Spleen (tissue), 11 donors: ENCODE measurements around the gene VPS29. TPM values are rescaled to one million over a fixed set of nuclear protein-coding genes. Genes with fewer than 3 reads are reported as not detected.

ENCODE experiments used
- DNase-seq: peaks from one replicate; pipeline ENCODE4 v3.0.0-alpha.2; 2020
- H3K27ac ChIP-seq, 8 donors: fragments of 200-600 bp; sonication (generic) in 7 of 8; 1 replicate in 4 of 8; 2 replicates in 4 of 8; pipeline versions ENCODE4 v1.5.0 to v1.8.0; 2016 to 2021; ENCODE audit warnings: inconsistent platforms in 4 of 8, mild to moderate bottlenecking in 4 of 8, moderate library complexity in 1 of 8
- H3K27me3 ChIP-seq, 7 donors: fragments of 200-600 bp; sonication (generic) in 6 of 7; replicated peaks in 1 of 7; 1 replicate in 4 of 7; 2 replicates in 3 of 7; pipeline versions ENCODE4 v1.5.0 to v1.8.0; 2016 to 2021; ENCODE audit warnings: inconsistent platforms in 3 of 7, mild to moderate bottlenecking in 1 of 7
- H3K36me3 ChIP-seq, 6 donors: fragments of 200-600 bp; sonication (generic) in 5 of 6; 1 replicate in 4 of 6; 2 replicates in 2 of 6; pipeline versions ENCODE4 v1.5.0 to v1.8.0; 2016 to 2021; ENCODE audit warnings: inconsistent platforms in 2 of 6
- H3K4me1 ChIP-seq, 6 donors: fragments of 200-600 bp; sonication (generic) in 5 of 6; 1 replicate in 3 of 6; 2 replicates in 3 of 6; pipeline versions ENCODE4 v1.5.0 to v1.8.0; 2016 to 2021; ENCODE audit warnings: inconsistent platforms in 3 of 6
- H3K4me3 ChIP-seq, 8 donors: fragments of 200-600 bp; sonication (generic) in 7 of 8; 1 replicate in 4 of 8; 2 replicates in 4 of 8; pipeline versions ENCODE4 v1.5.0 to v1.8.0; 2016 to 2021; ENCODE audit warnings: inconsistent platforms in 4 of 8, mild to moderate bottlenecking in 4 of 8, moderate library complexity in 2 of 8
- H3K9me3 ChIP-seq, 8 donors: fragments of 200-600 bp; sonication (generic) in 7 of 8; 1 replicate in 4 of 8; 2 replicates in 4 of 8; pipeline versions ENCODE4 v1.5.0 to v1.8.0; 2016 to 2021; ENCODE audit warnings: inconsistent platforms in 4 of 8
- POLR2A ChIP-seq, 3 donors: fragments of 450-650 bp; IDR thresholded peaks; one replicate each; pipeline ENCODE4 v1.5.1; 2017; ENCODE audit warnings: antibody characterized with exemption in 3 of 3, mild to moderate bottlenecking in 1 of 3
- POLR2AphosphoS5 ChIP-seq, 3 donors: sonication (generic); formaldehyde crosslinking; IDR thresholded peaks; one replicate each; pipeline ENCODE4 v1.5.1; 2017; ENCODE audit warnings: antibody characterized with exemption in 3 of 3
- WGBS, 5 donors: extraction: QIAGEN DNeasy Blood & Tissue Kit in 3 of 5; methylation state at CpG; one replicate each; pipeline versions ENCODE4 v1.1.5 to v1.1.7; 2013 to 2018; 5-methylcytosine and 5-hydroxymethylcytosine counted together
- intact Hi-C: fragments of 100-400 bp; cut with DNase I; formaldehyde crosslinking; loops from one replicate; pipeline ENCODE4 v1.15.0; 2023; ENCODE audit warnings: low total_unique reads
- polyA plus RNA-seq, 3 donors: library from polyadenylated mRNA; stranded (reverse); fragments of 200-250 nt; gene quantifications; one replicate each; pipeline ENCODE4 v1.2.1, GENCODE V29; 2013
- total RNA-seq, 7 donors: library from RNA; depleted of rRNA in 3 of 7; stranded (reverse); fragments of >200 nt in 3 of 7; fragmentation: NEBNext Ultra II Directional in 4 of 7; extraction: Animal tissue kit (Norgen Biotek cat#: 25700) in 4 of 7; gene quantifications; one replicate each; pipeline versions ENCODE4 v1.1.0 to v1.2.1, GENCODE V29; 2016 to 2021
- TF ChIP-seq, protein P1 (sequence below), 11 experiments: fragments of 200-600 bp in 7 of 11; fragments of 450-650 bp in 4 of 11; sonication (generic) in 4 of 11; IDR thresholded peaks in 8 of 11; conservative IDR thresholded peaks in 3 of 11; 1 replicate in 7 of 11; 2 replicates in 4 of 11; pipeline versions ENCODE4 v1.4.0 to v1.8.0; 2016 to 2021; ENCODE audit warnings: antibody characterized with exemption in 11 of 11, inconsistent platforms in 4 of 11, mild to moderate bottlenecking in 1 of 11
- donor health status: healthy with polysubstance abuse.
- donor health status: DM: no; HTN: no; CAD: no; lungs with moderate emphysema.
- donor health status: DM: no; HTN: no; CAD: no.
- donor health status: Bipolar disorder and iron deficiency.
- donor health status: healthy.
- donor health status: DM: no; HTN: no; CAD: no.
- donor health status: DM: yes; HTN: yes; CAD: no.

VPS29 gene
- total and polyA plus RNA-seq, 10 donors, result 77.9 to 228 (median 115) TPM

DNA sequence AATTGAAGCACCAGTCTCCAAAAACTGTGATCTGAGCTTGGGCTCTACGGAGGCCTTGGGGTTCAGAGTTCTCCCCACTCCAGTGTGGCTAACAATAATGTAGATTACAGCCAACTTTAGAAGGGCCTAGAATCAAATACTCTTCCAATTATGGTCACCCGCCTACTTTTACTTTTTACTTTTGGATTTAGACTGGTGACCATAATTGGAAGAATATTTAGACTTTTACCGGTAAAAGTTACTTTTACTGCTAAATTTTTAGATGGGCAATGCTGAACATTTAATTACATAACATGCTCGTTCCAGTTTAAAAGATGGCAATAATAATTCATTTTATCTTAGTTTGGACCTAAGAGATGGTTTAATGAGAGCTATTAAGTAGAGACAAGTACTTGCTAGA lies 42.1 kb upstream of the VPS29 start:
- TF ChIP-seq, protein P1, sequence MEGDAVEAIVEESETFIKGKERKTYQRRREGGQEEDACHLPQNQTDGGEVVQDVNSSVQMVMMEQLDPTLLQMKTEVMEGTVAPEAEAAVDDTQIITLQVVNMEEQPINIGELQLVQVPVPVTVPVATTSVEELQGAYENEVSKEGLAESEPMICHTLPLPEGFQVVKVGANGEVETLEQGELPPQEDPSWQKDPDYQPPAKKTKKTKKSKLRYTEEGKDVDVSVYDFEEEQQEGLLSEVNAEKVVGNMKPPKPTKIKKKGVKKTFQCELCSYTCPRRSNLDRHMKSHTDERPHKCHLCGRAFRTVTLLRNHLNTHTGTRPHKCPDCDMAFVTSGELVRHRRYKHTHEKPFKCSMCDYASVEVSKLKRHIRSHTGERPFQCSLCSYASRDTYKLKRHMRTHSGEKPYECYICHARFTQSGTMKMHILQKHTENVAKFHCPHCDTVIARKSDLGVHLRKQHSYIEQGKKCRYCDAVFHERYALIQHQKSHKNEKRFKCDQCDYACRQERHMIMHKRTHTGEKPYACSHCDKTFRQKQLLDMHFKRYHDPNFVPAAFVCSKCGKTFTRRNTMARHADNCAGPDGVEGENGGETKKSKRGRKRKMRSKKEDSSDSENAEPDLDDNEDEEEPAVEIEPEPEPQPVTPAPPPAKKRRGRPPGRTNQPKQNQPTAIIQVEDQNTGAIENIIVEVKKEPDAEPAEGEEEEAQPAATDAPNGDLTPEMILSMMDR (IDR thresholded peaks at IDR 0.05 in 8 of 11, conservative IDR thresholded peaks at IDR 0.05 in 3 of 11), result no peak
- no peak for TF ChIP-seq POLR2A (IDR thresholded peaks at IDR 0.05)
- no peak for TF ChIP-seq POLR2AphosphoS5 (IDR thresholded peaks at IDR 0.05)
- H3K36me3 ChIP-seq, result peaks cover 0 to 84% (median 25%) of the 10 kb centered on the region in 6 donors
- WGBS, 5 donors, result 86 to 92% (median 89%) methylated on average over 4 of the region's 4 CpGs
- no peak overlapping the region for H3K4me3 ChIP-seq
- intact Hi-C loops, result no loop called here
- DNase-seq, result no peak
- no peaks in the 10 kb centered on the region for H3K27me3 ChIP-seq
- H3K9me3 ChIP-seq, result no peaks in the 10 kb centered on the region
- H3K4me1 ChIP-seq, result peaks cover 3 to 75% (median 25%) of the 10 kb centered on the region in 6 donors
- peak overlapping the region in 6 of 8 donors; percentile 41 to 73 (median 66) for H3K27ac ChIP-seq

DNA sequence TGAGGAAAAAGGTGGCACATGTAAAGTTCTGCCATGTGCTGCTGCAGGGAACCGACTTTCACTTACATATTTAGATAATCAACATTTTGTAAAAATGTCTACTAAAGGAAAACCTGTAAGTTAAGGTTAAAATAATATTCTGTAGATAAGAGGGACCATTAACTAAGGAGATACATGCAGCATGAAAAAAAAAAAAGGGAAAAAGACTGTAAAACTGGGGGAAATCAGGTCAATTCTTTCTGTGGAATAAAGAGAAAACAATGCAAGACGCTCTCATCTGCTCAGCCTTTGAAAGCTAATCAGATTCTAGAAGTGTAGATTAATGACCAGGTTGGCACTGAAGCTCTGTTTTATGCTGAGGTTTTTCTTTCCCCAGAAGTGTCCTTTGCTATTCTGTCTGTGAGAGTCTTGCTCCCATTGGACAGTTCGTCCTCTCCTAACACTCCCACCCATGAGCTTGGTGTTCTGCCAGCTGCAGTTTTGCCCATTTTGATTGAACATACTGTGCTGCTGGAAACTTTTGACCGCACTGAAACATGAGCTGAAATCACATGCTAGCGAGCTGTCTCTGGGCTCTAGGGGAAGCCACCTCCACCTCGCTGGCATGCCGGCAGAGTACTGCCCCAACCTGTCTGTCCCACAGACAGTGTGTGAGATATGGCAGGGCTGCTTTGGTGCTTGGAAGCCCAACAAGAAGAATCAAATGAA lies 41.5 kb upstream of the VPS29 start:
- H3K27ac ChIP-seq, result peak overlapping the region in 6 of 8 donors; percentile 41 to 73 (median 66)
- intact Hi-C loops, result no loop called here
- H3K4me1 ChIP-seq, result peaks cover 3 to 69% (median 25%) of the 10 kb centered on the region in 6 donors
- no peak for DNase-seq
- no peaks in the 10 kb centered on the region for H3K27me3 ChIP-seq
- WGBS, 5 donors, result 70 to 81% (median 77%) methylated on average over 7 of the region's 7 CpGs
- no peaks in the 10 kb centered on the region for H3K9me3 ChIP-seq
- TF ChIP-seq POLR2AphosphoS5 (IDR thresholded peaks at IDR 0.05), result peak in 2 of 3 donors; percentile 35 to 53
- TF ChIP-seq, protein P1 (IDR thresholded peaks at IDR 0.05 in 8 of 11, conservative IDR thresholded peaks at IDR 0.05 in 3 of 11), result no peak
- H3K36me3 ChIP-seq, result peaks cover 0 to 84% (median 30%) of the 10 kb centered on the region in 6 donors
- H3K4me3 ChIP-seq, result no peak overlapping the region

DNA sequence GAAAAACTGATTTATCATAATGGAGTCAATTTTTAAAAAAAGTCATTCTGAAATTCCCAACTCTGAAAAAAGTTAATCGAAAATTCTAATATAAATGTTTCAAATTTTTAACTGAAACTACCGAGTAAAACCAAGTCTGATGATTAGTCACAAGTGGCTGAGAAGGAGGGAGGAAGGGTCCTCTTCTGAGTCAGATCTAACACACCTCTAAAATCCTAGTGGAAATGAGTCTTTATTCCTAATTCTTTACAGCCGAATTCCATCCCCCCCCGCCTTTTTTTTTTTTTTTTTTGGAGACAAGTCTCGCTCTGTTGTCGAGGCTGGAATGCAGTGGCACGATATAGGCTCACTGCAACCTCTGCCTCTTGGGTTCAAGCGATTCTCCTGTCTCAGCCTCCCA lies 38.1 kb upstream of the VPS29 start:
- Histone ChIP-seq H3K27ac (no peak overlapping the region), H3K9me3 (no peaks in the 10 kb centered on the region), H3K4me1 (peaks cover 0 to 37% (median 18%) of the 10 kb centered on the region in 6 donors), H3K27me3 (no peaks in the 10 kb centered on the region), H3K36me3 (peaks cover 0 to 97% (median 45%) of the 10 kb centered on the region in 6 donors), H3K4me3 (no peak overlapping the region)
- WGBS, 5 donors, result 83 to 92% (median 88%) methylated on average over 8 of the region's 8 CpGs
- intact Hi-C loops, result no loop called here
- TF ChIP-seq POLR2AphosphoS5 (IDR thresholded peaks at IDR 0.05) (no peak), POLR2A (IDR thresholded peaks at IDR 0.05) (no peak)
- TF ChIP-seq, protein P1 (IDR thresholded peaks at IDR 0.05 in 8 of 11, conservative IDR thresholded peaks at IDR 0.05 in 3 of 11), result no peak
- no peak for DNase-seq

DNA sequence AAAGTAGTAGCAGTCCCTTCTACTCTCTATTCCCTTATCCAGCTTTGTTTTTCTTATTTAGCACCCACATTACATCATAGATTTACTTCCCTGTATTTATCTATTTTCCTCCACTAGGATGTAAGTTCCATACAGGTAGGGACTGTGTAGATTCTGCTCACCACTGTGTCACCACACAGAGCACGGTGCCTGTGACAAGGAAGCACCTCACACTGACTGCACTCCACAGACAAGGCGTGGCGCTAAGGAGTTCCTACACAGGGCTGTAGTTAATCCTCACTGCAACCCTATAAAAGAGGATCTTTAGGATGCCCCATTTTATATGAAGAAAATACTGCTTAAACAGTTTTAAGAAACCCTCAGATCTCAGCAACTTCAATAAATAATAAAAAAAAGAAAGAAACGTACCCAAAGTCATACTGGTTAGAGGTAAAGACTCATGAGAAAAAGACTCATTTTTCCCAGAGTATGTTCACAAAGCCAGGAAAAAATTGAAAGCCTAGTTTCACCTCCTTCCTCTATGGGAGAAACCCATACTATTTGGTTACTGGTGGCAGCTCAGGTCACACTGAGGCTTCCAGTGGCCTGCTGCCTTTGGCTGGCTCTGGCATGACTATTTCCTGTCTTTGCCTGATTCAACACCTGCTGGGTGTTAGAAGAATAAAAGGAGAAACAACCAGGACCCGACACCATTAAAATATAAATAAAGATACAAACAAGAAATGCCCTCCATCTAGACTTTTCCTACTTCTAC lies 37.1 kb upstream of the VPS29 start:
- TF ChIP-seq, protein P1 (IDR thresholded peaks at IDR 0.05 in 8 of 11, conservative IDR thresholded peaks at IDR 0.05 in 3 of 11), result no peak
- no peak for TF ChIP-seq POLR2AphosphoS5 (IDR thresholded peaks at IDR 0.05)
- no peak for TF ChIP-seq POLR2A (IDR thresholded peaks at IDR 0.05)
- Histone ChIP-seq H3K4me3 (no peak overlapping the region), H3K4me1 (peaks cover 0 to 28% (median 15%) of the 10 kb centered on the region in 6 donors), H3K27me3 (no peaks in the 10 kb centered on the region), H3K36me3 (peaks cover 0 to 97% (median 49%) of the 10 kb centered on the region in 6 donors), H3K27ac (no peak overlapping the region), H3K9me3 (no peaks in the 10 kb centered on the region)
- DNase-seq, result no peak
- intact Hi-C loops, result no loop called here
- 92 to 97% (median 95%) methylated on average over 5 of the region's 5 CpGs for WGBS, 5 donors
